Fibroblast of lung (primary cell): ENCODE results near the gene POFUT1. TPM values are rescaled to one million over a fixed set of nuclear protein-coding genes. Genes with fewer than 3 reads are reported as not detected.

Experiments
- DNase-seq, 2 donors: peaks; one replicate each; pipeline versions ENCODE4 v3.0.0 to v3.0.0-alpha.2; 2010; ENCODE audit warnings: low read depth in 2 of 2
- H2AFZ ChIP-seq: 2 replicates; pipeline ENCODE4 v1.5.1; 2012; ENCODE audit warnings: low read length, control low read depth, inconsistent platforms
- H3K27ac ChIP-seq: 2 replicates; pipeline ENCODE4 v1.5.1; 2011; ENCODE audit warnings: low read length, control low read depth; ENCODE audit not compliant: insufficient read depth
- H3K27me3 ChIP-seq: 2 replicates; pipeline ENCODE4 v1.5.1; 2011; ENCODE audit warnings: mild to moderate bottlenecking, low read length; ENCODE audit not compliant: control insufficient read depth, insufficient read depth
- H3K36me3 ChIP-seq: 2 replicates; pipeline ENCODE4 v1.5.1; 2011; ENCODE audit warnings: low read length; ENCODE audit not compliant: control insufficient read depth, insufficient read depth
- H3K4me1 ChIP-seq: 2 replicates; pipeline ENCODE4 v1.5.1; 2011; ENCODE audit warnings: low read length; ENCODE audit not compliant: control insufficient read depth, insufficient read depth; ENCODE audit errors: extremely low read depth
- H3K4me2 ChIP-seq: 2 replicates; pipeline ENCODE4 v1.5.1; 2011; ENCODE audit warnings: low read length, control low read depth; ENCODE audit not compliant: insufficient read depth; ENCODE audit errors: extremely low read depth
- H3K4me3 ChIP-seq, 4 experiments: fragments of 200-600 bp in 1 of 4; sonication (generic) in 1 of 4; replicated peaks in 1 of 4; 2 replicates each; pipeline ENCODE4 v1.5.1; 2011 to 2016; ENCODE audit warnings: low read length in 4 of 4, low read depth in 3 of 4, mild to moderate bottlenecking in 3 of 4, control low read depth in 2 of 4, inconsistent platforms in 1 of 4, mixed read lengths in 1 of 4; ENCODE audit not compliant: insufficient read depth in 1 of 4; ENCODE audit errors: control extremely low read depth in 1 of 4
- H3K79me2 ChIP-seq: 2 replicates; pipeline ENCODE4 v1.5.1; 2012; ENCODE audit warnings: mild to moderate bottlenecking, low read length, inconsistent platforms; ENCODE audit not compliant: control insufficient read depth, insufficient read depth
- H3K9ac ChIP-seq: 2 replicates; pipeline ENCODE4 v1.5.1; 2011; ENCODE audit warnings: mild to moderate bottlenecking, low read length, control low read depth; ENCODE audit not compliant: insufficient read depth
- H3K9me3 ChIP-seq: 2 replicates; pipeline ENCODE4 v1.5.1; 2012; ENCODE audit warnings: low read depth, low read length; ENCODE audit not compliant: control insufficient read depth, insufficient read depth
- H4K20me1 ChIP-seq: 2 replicates; pipeline ENCODE4 v1.5.1; 2011; ENCODE audit warnings: low read length; ENCODE audit not compliant: control insufficient read depth, insufficient read depth; ENCODE audit errors: extremely low read depth
- CTCF ChIP-seq, 2 donors: IDR thresholded peaks in 1 of 2; conservative IDR thresholded peaks in 1 of 2; 1 replicate in 1 of 2; 2 replicates in 1 of 2; pipeline ENCODE4 v1.5.1; 2011 to 2012; ENCODE audit warnings: low read length in 2 of 2, control low read depth in 1 of 2, inconsistent platforms in 1 of 2, low read depth in 1 of 2, mild to moderate bottlenecking in 1 of 2
- EZH2 ChIP-seq: IDR thresholded peaks from 2 replicates; pipeline ENCODE4 v1.5.1; 2012; ENCODE audit warnings: low read length, control low read depth, mild to moderate bottlenecking; ENCODE audit errors: missing control alignments
- polyA plus RNA-seq, 2 donors: library from polyadenylated mRNA; depleted of rRNA in 1 of 2; stranded (reverse) in 1 of 2; unstranded in 1 of 2; fragments of >200 nt; gene quantifications; 2 replicates each; pipeline ENCODE4 v1.2.1, GENCODE V29; 2011 to 2012; ENCODE audit warnings: missing spikeins in 1 of 2
- total RNA-seq: library from RNA; depleted of rRNA; stranded (reverse); fragments of >200 nt; gene quantifications from 2 replicates; pipeline ENCODE4 v1.2.1, GENCODE V29; 2014

The POFUT1 gene
- total and polyA plus RNA-seq, 2 donors (not counting 1 experiment from before 2014, with no cell fraction given): 32.4 to 41.0 TPM

GRCh38 chr20:32237419-32237818 lies 29.7 kb downstream of the POFUT1 start:
- H4K20me1 ChIP-seq: no peaks in the 10 kb centered on the region
- no peak for DNase-seq
- H3K27me3 ChIP-seq: no peaks in the 10 kb centered on the region
- H2AFZ ChIP-seq: no peak overlapping the region
- no peak for TF ChIP-seq EZH2
- no peak for TF ChIP-seq CTCF (conservative IDR thresholded peaks at IDR 0.05 in 1 of 2, IDR thresholded peaks at IDR 0.05 in 1 of 2; ENCODE audit: low read depth in 1 of 2, low read length in 2 of 2)
- peaks cover 14% of the 10 kb centered on the region for H3K36me3 ChIP-seq
- H3K79me2 ChIP-seq: no peaks in the 10 kb centered on the region
- no peak overlapping the region for H3K4me2 ChIP-seq
- H3K4me1 ChIP-seq: no peaks in the 10 kb centered on the region
- no peak overlapping the region for H3K4me3 ChIP-seq
- H3K9ac ChIP-seq: no peak overlapping the region
- no peak overlapping the region for H3K27ac ChIP-seq
- no peaks in the 10 kb centered on the region for H3K9me3 ChIP-seq

GRCh38 chr20:32238483-32239425 lies 31.1 kb downstream of the POFUT1 start:
- Histone ChIP-seq H3K4me3 (no peak overlapping the region), H3K9me3 (no peaks in the 10 kb centered on the region), H3K9ac (no peak overlapping the region), H3K4me2 (no peak overlapping the region), H3K36me3 (peaks cover 9% of the 10 kb centered on the region), H3K27me3 (no peaks in the 10 kb centered on the region), H2AFZ (no peak overlapping the region), H4K20me1 (no peaks in the 10 kb centered on the region), H3K79me2 (no peaks in the 10 kb centered on the region), H3K27ac (no peak overlapping the region), H3K4me1 (no peaks in the 10 kb centered on the region)
- TF ChIP-seq CTCF (conservative IDR thresholded peaks at IDR 0.05 in 1 of 2, IDR thresholded peaks at IDR 0.05 in 1 of 2; ENCODE audit: low read depth in 1 of 2, low read length in 2 of 2): no peak
- TF ChIP-seq EZH2: no peak
- no peak for DNase-seq

- Histone ChIP-seq H3K4me2 (no peak overlapping the region), H3K27me3 (no peaks in the 10 kb centered on the region), H2AFZ (no peak overlapping the region), H3K36me3 (peaks cover 3% of the 10 kb centered on the region), H3K9me3 (no peaks in the 10 kb centered on the region), H3K4me1 (no peaks in the 10 kb centered on the region), H3K4me3 (no peak overlapping the region), H3K9ac (no peak overlapping the region), H3K27ac (no peak overlapping the region), H4K20me1 (no peaks in the 10 kb centered on the region), H3K79me2 (no peaks in the 10 kb centered on the region)
- no peak for TF ChIP-seq EZH2
- no peak for TF ChIP-seq CTCF (conservative IDR thresholded peaks at IDR 0.05 in 1 of 2, IDR thresholded peaks at IDR 0.05 in 1 of 2; ENCODE audit: low read depth in 1 of 2, low read length in 2 of 2)
- DNase-seq: no peak
Observed at GRCh38 chr20:32240205-32240604, 32.5 kb downstream of the POFUT1 start.
